Measurements from ENCODE around the gene ANKRD33B.

Gene ANKRD33B

GRCh38 chr5:10536511-10536910 lies 27.4 kb upstream of the ANKRD33B start:
- Histone ChIP-seq H3K9me3 (ENCODE audit: insufficient read depth, low read length, severe bottlenecking) (no peaks in the 10 kb centered on the region), H2AFZ (ENCODE audit: low read depth, low read length) (no peak overlapping the region), H3K4me2 (ENCODE audit: insufficient read depth, low read length) (no peak overlapping the region), H3K36me3 (ENCODE audit: insufficient read depth, low read length) (no peaks in the 10 kb centered on the region), H3K4me3 (ENCODE audit: low read depth in 1 of 2, low read length in 2 of 2) (no peak overlapping the region), H4K20me1 (ENCODE audit: insufficient read depth, low read length) (no peaks in the 10 kb centered on the region), H3K27ac (ENCODE audit: low read length) (no peak overlapping the region), H3K79me2 (ENCODE audit: insufficient read depth, low read length) (no peaks in the 10 kb centered on the region), H3K4me1 (ENCODE audit: insufficient read depth, low read length) (no peaks in the 10 kb centered on the region), H3K9ac (ENCODE audit: low read depth, low read length) (no peak overlapping the region), H3K27me3 (ENCODE audit: insufficient read depth, low read length, poor library complexity) (no peaks in the 10 kb centered on the region)
- TF ChIP-seq EZH2 (IDR thresholded peaks at IDR 0.05; ENCODE audit: borderline replicate concordance, low read depth, low read length, severe bottlenecking), result no peak
- TF ChIP-seq CTCF (IDR thresholded peaks at IDR 0.05; ENCODE audit: borderline replicate concordance, extremely low read depth, low read length, poor library complexity, severe bottlenecking), result no peak
- no peak for ATAC-seq (ENCODE audit: insufficient read depth, low read depth)
- DNase-seq, result no peak

GRCh38 chr5:10536931-10537579 lies 26.8 kb upstream of the ANKRD33B start:
- H4K20me1 ChIP-seq (ENCODE audit: insufficient read depth, low read length), result no peaks in the 10 kb centered on the region
- H3K36me3 ChIP-seq (ENCODE audit: insufficient read depth, low read length), result no peaks in the 10 kb centered on the region
- H3K4me3 ChIP-seq (ENCODE audit: low read depth in 1 of 2, low read length in 2 of 2), result no peak overlapping the region
- no peak overlapping the region for H2AFZ ChIP-seq (ENCODE audit: low read depth, low read length)
- no peaks in the 10 kb centered on the region for H3K9me3 ChIP-seq (ENCODE audit: insufficient read depth, low read length, severe bottlenecking)
- H3K4me1 ChIP-seq (ENCODE audit: insufficient read depth, low read length), result no peaks in the 10 kb centered on the region
- DNase-seq (no peak), ATAC-seq (ENCODE audit: insufficient read depth, low read depth) (no peak)
- no peak for TF ChIP-seq EZH2 (IDR thresholded peaks at IDR 0.05; ENCODE audit: borderline replicate concordance, low read depth, low read length, severe bottlenecking)
- TF ChIP-seq CTCF (IDR thresholded peaks at IDR 0.05; ENCODE audit: borderline replicate concordance, extremely low read depth, low read length, poor library complexity, severe bottlenecking), result no peak
- H3K27me3 ChIP-seq (ENCODE audit: insufficient read depth, low read length, poor library complexity), result no peaks in the 10 kb centered on the region
- no peak overlapping the region for H3K4me2 ChIP-seq (ENCODE audit: insufficient read depth, low read length)
- no peak overlapping the region for H3K9ac ChIP-seq (ENCODE audit: low read depth, low read length)
- H3K79me2 ChIP-seq (ENCODE audit: insufficient read depth, low read length), result no peaks in the 10 kb centered on the region
- H3K27ac ChIP-seq (ENCODE audit: low read length), result no peak overlapping the region

- no peaks in the 10 kb centered on the region for H4K20me1 ChIP-seq (ENCODE audit: insufficient read depth, low read length)
- H2AFZ ChIP-seq (ENCODE audit: low read depth, low read length), result no peak overlapping the region
- no peaks in the 10 kb centered on the region for H3K27me3 ChIP-seq (ENCODE audit: insufficient read depth, low read length, poor library complexity)
- no peak overlapping the region for H3K9ac ChIP-seq (ENCODE audit: low read depth, low read length)
- H3K79me2 ChIP-seq (ENCODE audit: insufficient read depth, low read length), result no peaks in the 10 kb centered on the region
- ATAC-seq (ENCODE audit: insufficient read depth, low read depth), result peak; percentile 44; the same call in 1 of the 3 replicates
- H3K27ac ChIP-seq (ENCODE audit: low read length), result no peak overlapping the region
- H3K4me1 ChIP-seq (ENCODE audit: insufficient read depth, low read length), result no peaks in the 10 kb centered on the region
- DNase-seq, result no peak
- H3K4me2 ChIP-seq (ENCODE audit: insufficient read depth, low read length), result no peak overlapping the region
- H3K4me3 ChIP-seq (ENCODE audit: low read depth in 1 of 2, low read length in 2 of 2), result no peak overlapping the region
- H3K36me3 ChIP-seq (ENCODE audit: insufficient read depth, low read length), result no peaks in the 10 kb centered on the region
- no peaks in the 10 kb centered on the region for H3K9me3 ChIP-seq (ENCODE audit: insufficient read depth, low read length, severe bottlenecking)
- no peak for TF ChIP-seq CTCF (IDR thresholded peaks at IDR 0.05; ENCODE audit: borderline replicate concordance, extremely low read depth, low read length, poor library complexity, severe bottlenecking)
- no peak for TF ChIP-seq EZH2 (IDR thresholded peaks at IDR 0.05; ENCODE audit: borderline replicate concordance, low read depth, low read length, severe bottlenecking)
These were observed 26.2 kb upstream of the ANKRD33B start for GRCh38 chr5:10537624-10538023.

All from DND-41 (cell line).